Raji (cell line): ENCODE data around the gene HIVEP3.

Experiments used
- POLR2A ChIP-seq: IDR thresholded peaks from 2 replicates; pipeline ENCODE4 v1.6.1; 2011; ENCODE audit warnings: low read depth, low read length, control low read depth; ENCODE audit not compliant: insufficient read depth

HIVEP3 gene

GRCh38 chr1:41830726-41831125, 88.0 kb downstream of the HIVEP3 start:
- no peak for TF ChIP-seq POLR2A

- no peak for TF ChIP-seq POLR2A
Measured at GRCh38 chr1:41827991-41828570, 90.6 kb downstream of the HIVEP3 start.

GRCh38 chr1:41823471-41823870, 95.3 kb downstream of the HIVEP3 start:
- no peak for TF ChIP-seq POLR2A

- TF ChIP-seq POLR2A: no peak
Measured at GRCh38 chr1:41822866-41823265, 95.9 kb downstream of the HIVEP3 start.

- TF ChIP-seq POLR2A: no peak
Measured at GRCh38 chr1:41819843-41820242, 98.9 kb downstream of the HIVEP3 start.

- TF ChIP-seq POLR2A: no peak
Measured at GRCh38 chr1:41819069-41819468, 99.7 kb downstream of the HIVEP3 start.

GRCh38 chr1:41816061-41816460, 102.7 kb downstream of the HIVEP3 start:
- TF ChIP-seq POLR2A: no peak

GRCh38 chr1:41813755-41814745, 104.7 kb downstream of the HIVEP3 start:
- no peak for TF ChIP-seq POLR2A

- no peak for TF ChIP-seq POLR2A
Measured at GRCh38 chr1:41813226-41813625, 105.5 kb downstream of the HIVEP3 start.

GRCh38 chr1:41812453-41812852, 106.3 kb downstream of the HIVEP3 start:
- no peak for TF ChIP-seq POLR2A

- TF ChIP-seq POLR2A: no peak
Measured at GRCh38 chr1:41812051-41812450, 106.7 kb downstream of the HIVEP3 start.

- TF ChIP-seq POLR2A: 0 out of 2 replicates have a peak, but pooled peaks have one; percentile 19
Measured at GRCh38 chr1:41811051-41811795, 107.5 kb downstream of the HIVEP3 start.

GRCh38 chr1:41810446-41810845, 108.3 kb downstream of the HIVEP3 start:
- no peak for TF ChIP-seq POLR2A

GRCh38 chr1:41809692-41810091, 109.0 kb downstream of the HIVEP3 start:
- no peak for TF ChIP-seq POLR2A

- TF ChIP-seq POLR2A: no peak
Measured at GRCh38 chr1:41807390-41807789, 111.3 kb downstream of the HIVEP3 start.

GRCh38 chr1:41806472-41807155, 112.1 kb downstream of the HIVEP3 start:
- no peak for TF ChIP-seq POLR2A
